Transverse colon (tissue), 4 donors: ENCODE measurements around the gene NAALADL2.

Experiments used
- CTCF ChIP-seq, 5 experiments: fragments of 200-600 bp in 3 of 5; fragments of 450-650 bp in 2 of 5; sonication (generic) in 3 of 5; IDR thresholded peaks; 1 replicate in 2 of 5; 2 replicates in 3 of 5; pipeline ENCODE4 v1.5.1; 2016 to 2017; ENCODE audit warnings: antibody characterized with exemption in 5 of 5, inconsistent platforms in 3 of 5, mild to moderate bottlenecking in 2 of 5, moderate library complexity in 1 of 5
- POLR2A ChIP-seq: fragments of 450-650 bp; IDR thresholded peaks from one replicate; pipeline ENCODE4 v1.6.1; 2016; ENCODE audit warnings: antibody characterized with exemption, mild to moderate bottlenecking, moderate library complexity
- POLR2AphosphoS5 ChIP-seq, 3 donors: sonication (generic); formaldehyde crosslinking; IDR thresholded peaks; one replicate each; pipeline ENCODE4 v1.6.1; 2016; ENCODE audit warnings: antibody characterized with exemption in 3 of 3

DNA sequence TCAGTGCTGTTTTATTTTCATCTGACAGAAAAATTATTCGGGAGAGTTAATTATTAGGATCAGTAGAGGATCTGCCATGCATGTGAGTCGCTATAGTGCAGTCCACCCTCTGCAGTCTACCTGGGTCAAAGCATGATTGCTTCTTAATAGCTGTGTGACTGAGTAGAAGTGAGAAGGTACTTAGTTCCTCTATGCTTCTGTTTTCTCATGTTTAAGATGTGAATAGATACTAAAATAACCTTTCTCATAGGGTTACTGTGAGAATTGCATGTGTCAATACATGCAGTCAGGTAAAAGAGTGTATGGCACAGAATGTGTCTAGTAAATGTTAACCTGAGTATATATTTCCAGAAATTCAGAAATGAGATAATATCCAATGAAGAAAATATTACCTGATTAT is 435.7 kb downstream of the NAALADL2 start:
- TF ChIP-seq POLR2A (no peak), CTCF (IDR thresholded peaks at IDR 0.05) (no peak), POLR2AphosphoS5 (IDR thresholded peaks at IDR 0.05) (no peak)
